ENCODE results near the gene PIM1. TPM values are rescaled to one million over a fixed set of nuclear protein-coding genes. Genes with fewer than 3 reads are reported as not detected.
"Not testable (repeated sequence)": the region's sequence is repeated elsewhere in the genome, so short reads cannot be mapped to it uniquely, and the experiment has no call there.

Gene PIM1
- total RNA-seq, 1 experiment from 2014 or later = 9.2 TPM

- peak; percentile 24 for DNase-seq (ENCODE audit: low spot score)
Observed at GRCh38 chr6:37171201-37171969, 1.4 kb downstream of the PIM1 start.

- peak; percentile 96 for DNase-seq (ENCODE audit: low spot score)
Observed at GRCh38 chr6:37171970-37172812, 2.2 kb downstream of the PIM1 start.

GRCh38 chr6:37172912-37173492 lies 3.0 kb downstream of the PIM1 start:
- no peak for DNase-seq (ENCODE audit: low spot score)

- no peak for DNase-seq (ENCODE audit: low spot score)
Observed at GRCh38 chr6:37173493-37174195, 3.7 kb downstream of the PIM1 start.

- no peak for DNase-seq (ENCODE audit: low spot score)
Observed at GRCh38 chr6:37174196-37174514, 4.2 kb downstream of the PIM1 start.

GRCh38 chr6:37174515-37175331 lies 4.8 kb downstream of the PIM1 start:
- DNase-seq (ENCODE audit: low spot score) = no peak

- no peak for DNase-seq (ENCODE audit: low spot score)
Observed at GRCh38 chr6:37175332-37176267, 5.6 kb downstream of the PIM1 start.

- DNase-seq (ENCODE audit: low spot score) = no peak
Observed at GRCh38 chr6:37176268-37177076, 6.5 kb downstream of the PIM1 start.

GRCh38 chr6:37177077-37177934 lies 7.4 kb downstream of the PIM1 start:
- DNase-seq (ENCODE audit: low spot score) = no peak

- no peak for DNase-seq (ENCODE audit: low spot score)
Observed at GRCh38 chr6:37177935-37178517, 8.1 kb downstream of the PIM1 start.

GRCh38 chr6:37180075-37180474 lies 10.1 kb downstream of the PIM1 start:
- no peak for DNase-seq (ENCODE audit: low spot score)

- DNase-seq (ENCODE audit: low spot score) = not testable (repeated sequence)
Observed at GRCh38 chr6:37180610-37181009, 10.7 kb downstream of the PIM1 start.

- no peak for DNase-seq (ENCODE audit: low spot score)
Observed at GRCh38 chr6:37182736-37183590, 13.0 kb downstream of the PIM1 start.

- DNase-seq (ENCODE audit: low spot score) = not testable (repeated sequence)
Observed at GRCh38 chr6:37185949-37186720, 16.2 kb downstream of the PIM1 start.

GRCh38 chr6:37187321-37188022 lies 17.5 kb downstream of the PIM1 start:
- no peak for DNase-seq (ENCODE audit: low spot score)
